Erythroblast (primary cell): ENCODE results near the gene NPY.

Experiments used
- DNase-seq, 2 experiments: peaks; one replicate each; lab custom pipeline; 2025; lab: John Stamatoyannopoulos, UW
- GATA1 ChIP-seq: IDR thresholded peaks from 2 replicates; pipeline ENCODE4 v1.6.1; 2011; ENCODE audit warnings: low read depth, mild to moderate bottlenecking, control low read depth, low read length, moderate library complexity
- POLR2A ChIP-seq: IDR thresholded peaks from 2 replicates; pipeline ENCODE4 v1.6.1; 2011; ENCODE audit warnings: mild to moderate bottlenecking, low read length

NPY gene

DNA sequence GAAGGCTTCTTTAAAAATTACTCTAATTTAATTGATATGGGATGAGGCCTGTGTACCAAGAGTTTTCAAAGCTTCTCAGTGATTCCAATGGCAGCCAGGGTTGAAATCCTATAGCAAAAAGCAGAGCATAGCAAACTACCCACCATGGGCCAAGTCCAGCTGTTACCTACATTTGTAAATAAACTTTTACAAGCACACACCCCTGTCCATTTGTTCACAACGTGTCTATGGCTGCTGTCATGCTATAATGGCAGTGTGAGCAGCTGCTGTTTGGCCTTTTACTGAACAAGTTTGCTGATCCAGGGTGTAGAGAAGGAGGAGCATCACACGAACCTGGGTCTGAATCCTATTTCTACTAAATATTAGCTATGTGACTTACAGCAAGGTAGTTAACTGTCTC lies 50.0 kb downstream of the NPY start:
- no peak for DNase-seq
- TF ChIP-seq POLR2A: no peak
- TF ChIP-seq GATA1: no peak

DNA sequence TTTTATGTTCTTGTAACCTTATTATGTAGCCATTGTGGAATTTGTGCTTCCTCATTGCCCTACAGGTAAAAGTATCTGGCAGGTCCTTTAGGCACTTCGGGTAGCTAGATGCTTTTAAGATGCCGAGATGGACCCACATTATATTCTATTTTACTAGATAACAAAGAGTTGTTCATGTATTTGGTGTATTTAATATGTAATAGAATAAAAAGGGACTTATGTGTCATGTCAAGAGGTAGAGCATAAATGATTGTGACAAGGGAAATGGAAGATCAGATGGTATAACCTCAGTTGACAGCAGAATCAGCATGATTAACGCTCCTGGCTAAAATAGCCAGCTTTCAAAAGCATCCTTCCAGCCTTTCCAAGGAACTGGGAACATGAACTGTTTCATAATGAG lies 50.6 kb downstream of the NPY start:
- TF ChIP-seq GATA1 (no peak), POLR2A (no peak)
- no peak for DNase-seq

DNA sequence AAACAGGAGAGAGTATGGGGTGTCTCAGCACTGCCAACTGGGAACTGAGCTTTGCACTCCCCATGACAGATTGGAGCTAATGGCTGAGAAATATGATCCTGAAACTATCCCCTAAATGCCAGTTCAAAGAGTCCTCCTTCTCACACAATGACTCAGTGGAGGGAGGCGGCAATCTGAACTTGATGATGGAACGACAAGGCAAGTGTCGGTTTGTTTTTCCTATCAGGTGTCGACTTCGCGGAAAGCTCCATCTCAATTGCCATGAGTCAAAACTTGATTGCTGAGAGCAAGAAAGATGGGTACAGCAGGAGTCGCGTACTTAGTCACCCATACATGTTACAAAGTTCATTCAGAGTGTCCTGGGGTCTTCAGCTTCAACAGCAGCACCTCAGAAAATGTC lies 52.5 kb downstream of the NPY start:
- no peak for DNase-seq

DNA sequence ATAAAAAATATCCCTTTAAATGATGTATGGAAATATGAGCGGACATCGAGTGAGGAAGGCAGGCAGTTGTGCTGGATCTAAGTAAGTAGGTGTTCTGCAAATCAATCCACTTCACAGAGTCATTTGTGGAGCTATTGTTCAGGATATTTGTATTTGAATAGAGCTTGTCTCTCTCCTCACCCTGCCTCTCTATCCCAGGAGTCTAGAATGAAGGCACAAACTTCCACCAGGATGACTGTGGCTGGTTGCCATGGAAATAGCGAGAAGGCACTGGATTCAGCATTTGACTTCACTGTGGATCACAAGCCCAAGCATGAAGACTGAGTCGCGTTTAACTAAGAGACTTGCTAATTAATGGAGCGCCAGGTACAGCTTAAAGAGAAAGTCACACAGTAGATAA lies 53.2 kb downstream of the NPY start:
- no peak for DNase-seq

More for the DNA sequence above, 52.5 kb downstream of the NPY start:
- no peak for TF ChIP-seq GATA1
- no peak for TF ChIP-seq POLR2A

DNA sequence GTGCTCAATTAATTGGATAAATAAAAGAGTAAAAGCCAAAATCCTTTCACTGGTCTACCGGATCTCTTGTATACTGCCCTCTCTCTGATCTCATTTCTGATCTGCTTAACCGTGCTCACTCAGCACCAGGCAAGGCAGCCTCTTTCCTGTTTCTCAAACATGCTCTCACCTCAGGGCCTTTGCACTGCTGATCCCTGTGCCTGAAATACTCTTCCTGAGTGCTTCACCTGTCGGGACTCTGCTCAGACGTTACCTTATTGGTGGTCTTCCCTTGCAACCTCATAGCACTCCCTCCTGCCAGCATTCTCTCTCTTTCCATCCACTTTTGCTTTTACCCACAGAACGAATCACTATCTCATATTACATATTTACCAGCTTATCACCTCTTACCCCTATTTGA lies 55.6 kb downstream of the NPY start:
- no peak for DNase-seq
- TF ChIP-seq POLR2A (no peak), GATA1 (no peak)

More for the DNA sequence above, 53.2 kb downstream of the NPY start:
- TF ChIP-seq GATA1 (no peak), POLR2A (no peak)

DNA sequence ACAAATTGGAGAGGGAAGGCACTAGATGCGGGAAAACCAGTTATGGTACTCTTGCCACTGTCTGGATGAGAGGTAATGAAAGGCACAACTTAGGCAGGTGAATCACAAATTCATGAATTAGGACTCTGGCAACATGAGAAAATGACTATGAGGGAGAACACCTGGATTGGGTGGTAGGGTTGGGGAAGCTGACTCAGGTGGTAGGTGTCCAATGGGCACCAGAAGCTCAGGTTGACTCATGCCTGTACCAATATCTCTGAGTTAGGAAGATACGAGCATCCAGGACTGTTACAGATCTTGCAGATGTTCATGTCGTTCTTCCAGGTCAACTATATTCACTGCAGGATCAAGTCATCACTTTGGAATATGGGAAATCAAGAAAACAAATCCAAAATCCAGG lies 56.7 kb downstream of the NPY start:
- no peak for DNase-seq
- TF ChIP-seq GATA1: no peak
- TF ChIP-seq POLR2A: no peak
